NT2/D1 (cell line): ENCODE data around the gene GARIN5B.

Experiments
- SUZ12 ChIP-seq: IDR thresholded peaks from 2 replicates; pipeline ENCODE4 v1.6.1; 2011; ENCODE audit not compliant: insufficient read length, insufficient read depth; ENCODE audit errors: extremely low read depth
- YY1 ChIP-seq: IDR thresholded peaks from 2 replicates; pipeline ENCODE4 v1.6.1; 2011; ENCODE audit not compliant: insufficient read length, insufficient read depth
- ZNF274 ChIP-seq: IDR thresholded peaks from 2 replicates; pipeline ENCODE4 v1.6.1; 2011; ENCODE audit warnings: mild to moderate bottlenecking, low read depth, low read length

DNA sequence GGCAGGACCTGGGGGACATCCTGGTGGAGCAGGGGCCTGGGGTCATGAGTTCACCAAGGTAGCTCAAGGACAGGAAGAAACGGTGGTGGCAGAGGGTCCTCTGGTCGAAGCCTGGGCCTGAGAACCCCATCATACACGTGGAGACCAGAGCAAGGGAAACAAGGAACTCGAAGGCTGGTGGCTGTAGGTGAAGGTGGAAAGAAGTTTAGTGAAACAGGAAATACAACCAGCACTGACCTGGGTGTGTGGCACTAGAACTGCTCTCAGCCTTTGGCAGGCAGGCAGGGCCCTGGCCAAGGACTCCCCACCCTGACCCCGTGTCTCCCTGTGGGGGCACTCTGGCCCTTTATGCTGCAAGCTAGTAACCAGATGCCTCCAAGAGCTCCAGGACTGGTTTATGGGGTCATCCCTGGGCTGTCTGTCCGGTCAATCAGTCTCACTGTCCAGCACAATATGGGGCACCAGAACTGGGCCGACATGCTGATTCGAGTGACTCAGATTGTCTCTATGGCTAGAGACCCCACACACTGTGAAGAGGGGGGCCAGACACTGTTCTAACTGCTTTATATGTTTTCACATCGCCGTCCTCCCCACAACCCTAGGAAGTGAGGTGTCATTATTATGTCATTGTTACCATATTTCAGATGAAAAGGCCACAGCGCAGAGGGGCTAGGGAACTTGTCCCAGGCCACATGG is 12.3 kb downstream of the GARIN5B start:
- TF ChIP-seq ZNF274 = no peak
- no peak for TF ChIP-seq SUZ12
- no peak for TF ChIP-seq YY1
